Left cardiac atrium (tissue), 4 donors: ENCODE data around the gene SNTG2. TPM values are rescaled to one million over a fixed set of nuclear protein-coding genes. Genes with fewer than 3 reads are reported as not detected.
"Not testable (repeated sequence)": the region's sequence is repeated elsewhere in the genome, so short reads cannot be mapped to it uniquely, and the experiment has no call there.

Experiments
- ATAC-seq, 2 donors: fragments of 200-7000 bp; cut with Tn5 transposase; one replicate each; pipeline ENCODE4 v1.9.1; 2020; ENCODE audit warnings: mild to moderate bottlenecking in 2 of 2, moderate library complexity in 2 of 2
- DNase-seq: peaks from one replicate; pipeline ENCODE4 v3.0.0-alpha.2; 2020
- intact Hi-C, 2 donors: fragments of 100-400 bp; cut with DNase I; formaldehyde crosslinking; loops; one replicate each; pipeline versions ENCODE4 v1.14.1 to v1.15.1; 2022 to 2023
- total RNA-seq, 2 donors: library from RNA; stranded (reverse); fragmentation: NEBNext Ultra II Directional; extraction: Animal tissue kit (Norgen Biotek cat#: 25700); gene quantifications; one replicate each; pipeline ENCODE4 v1.2.1, GENCODE V29; 2021
- donor health status: DM: no; HTN: yes; CAD: no.
- donor health status: DM: no; HTN: yes; CAD: no; lungs with severe emphysema.
- donor health status: DM: yes; HTN: yes; CAD: no.
- donor health status: Dilated cardiomyopathy.

Gene SNTG2
- total RNA-seq, 2 donors from 2014 or later: 1.6 to 2.9 TPM

- intact Hi-C loops: no loop called here
- no peak for ATAC-seq
- no peak for DNase-seq
These were observed 450.5 kb downstream of the SNTG2 start for GRCh38 chr2:1400943-1401735.

GRCh38 chr2:1402064-1402463 lies 451.4 kb downstream of the SNTG2 start:
- intact Hi-C loops: no loop called here
- no peak for ATAC-seq
- no peak for DNase-seq

- ATAC-seq: no peak
- intact Hi-C loops: no loop called here
- DNase-seq: no peak
These were observed 452.9 kb downstream of the SNTG2 start for GRCh38 chr2:1403565-1403964.

- ATAC-seq (no peak), DNase-seq (no peak)
- intact Hi-C loops: no loop called here
These were observed 454.5 kb downstream of the SNTG2 start for GRCh38 chr2:1405124-1405523.

GRCh38 chr2:1405967-1406366 lies 455.3 kb downstream of the SNTG2 start:
- intact Hi-C loops: no loop called here
- no peak for ATAC-seq
- no peak for DNase-seq

- no peak for DNase-seq
- ATAC-seq: no peak
- intact Hi-C loops: no loop called here
These were observed 455.8 kb downstream of the SNTG2 start for GRCh38 chr2:1406434-1406833.

GRCh38 chr2:1407950-1408675 lies 457.5 kb downstream of the SNTG2 start:
- intact Hi-C loops: no loop called here
- ATAC-seq (no peak), DNase-seq (no peak)

- intact Hi-C loops: no loop called here
- ATAC-seq (no peak), DNase-seq (no peak)
These were observed 462.6 kb downstream of the SNTG2 start, which contains the start of gene TPO for GRCh38 chr2:1413156-1413710. TSS of gene TPO (plus strand) at chr2:1413463. CDS start at chr2:1414409, 946 bp downstream.

- DNase-seq (no peak), ATAC-seq (no peak)
- intact Hi-C loops: no loop called here
These were observed 463.5 kb downstream of the SNTG2 start for GRCh38 chr2:1414121-1414520.

GRCh38 chr2:1414901-1415300 lies 464.3 kb downstream of the SNTG2 start:
- intact Hi-C loops, ATAC-seq, DNase-seq: not testable (repeated sequence)

- ATAC-seq (no peak), DNase-seq (no peak)
- intact Hi-C loops: no loop called here
These were observed 464.9 kb downstream of the SNTG2 start for GRCh38 chr2:1415501-1415900.
